Prostate gland (tissue), 2 donors: ENCODE data around the gene TMPRSS7. TPM values are rescaled to one million over a fixed set of nuclear protein-coding genes. Genes with fewer than 3 reads are reported as not detected.

ENCODE experiments used
- DNase-seq: peaks from one replicate; pipeline ENCODE4 v3.0.0-alpha.2; 2019; ENCODE audit warnings: low spot score
- H3K27ac ChIP-seq, 2 donors: fragments of 200-600 bp; sonication (generic); 2 replicates each; pipeline ENCODE4 v1.5.1; 2017 to 2019
- H3K27me3 ChIP-seq: fragments of 200-600 bp; sonication (generic); replicated peaks from 2 replicates; pipeline ENCODE4 v1.5.1; 2019; ENCODE audit not compliant: insufficient read depth
- H3K36me3 ChIP-seq, 2 donors: fragments of 200-600 bp; sonication (generic); 1 replicate in 1 of 2; 2 replicates in 1 of 2; pipeline versions ENCODE4 v1.5.1 to v1.8.1; 2017 to 2019
- H3K4me1 ChIP-seq: fragments of 200-600 bp; sonication (generic); replicated peaks from 2 replicates; pipeline ENCODE4 v1.5.1; 2019
- H3K4me3 ChIP-seq, 2 donors: fragments of 200-600 bp; sonication (generic); 2 replicates each; pipeline ENCODE4 v1.5.1; 2017 to 2019
- H3K9me3 ChIP-seq: fragments of 200-600 bp; sonication (generic); 2 replicates; pipeline ENCODE4 v1.5.1; 2017
- POLR2A ChIP-seq: fragments of 450-650 bp; IDR thresholded peaks from one replicate; pipeline ENCODE4 v1.6.1; 2016; ENCODE audit warnings: antibody characterized with exemption, mild to moderate bottlenecking
- POLR2AphosphoS5 ChIP-seq: sonication (generic); formaldehyde crosslinking; IDR thresholded peaks from one replicate; pipeline ENCODE4 v1.6.1; 2017; ENCODE audit warnings: antibody characterized with exemption
- WGBS: methylation state at CpG from one replicate; pipeline ENCODE4 v1.1.5; 2018; 5-methylcytosine and 5-hydroxymethylcytosine counted together
- intact Hi-C: fragments of 100-400 bp; cut with DNase I; formaldehyde crosslinking; loops from one replicate; pipeline ENCODE4 v1.14.2; 2022
- total RNA-seq, 2 donors: library from RNA; depleted of rRNA; stranded (reverse); fragments of >200 nt; gene quantifications; one replicate each; pipeline ENCODE4 v1.1.0, GENCODE V29; 2016
- TF ChIP-seq, protein P1 (sequence below), 4 experiments: fragments of 200-600 bp in 2 of 4; fragments of 450-650 bp in 2 of 4; sonication (generic) in 2 of 4; IDR thresholded peaks; 1 replicate in 3 of 4; 2 replicates in 1 of 4; pipeline ENCODE4 v1.5.1; 2016 to 2019; ENCODE audit warnings: antibody characterized with exemption in 4 of 4, mild to moderate bottlenecking in 2 of 4, moderate library complexity in 2 of 4

TMPRSS7 gene
- total RNA-seq, 2 donors from 2014 or later: not detected

DNA sequence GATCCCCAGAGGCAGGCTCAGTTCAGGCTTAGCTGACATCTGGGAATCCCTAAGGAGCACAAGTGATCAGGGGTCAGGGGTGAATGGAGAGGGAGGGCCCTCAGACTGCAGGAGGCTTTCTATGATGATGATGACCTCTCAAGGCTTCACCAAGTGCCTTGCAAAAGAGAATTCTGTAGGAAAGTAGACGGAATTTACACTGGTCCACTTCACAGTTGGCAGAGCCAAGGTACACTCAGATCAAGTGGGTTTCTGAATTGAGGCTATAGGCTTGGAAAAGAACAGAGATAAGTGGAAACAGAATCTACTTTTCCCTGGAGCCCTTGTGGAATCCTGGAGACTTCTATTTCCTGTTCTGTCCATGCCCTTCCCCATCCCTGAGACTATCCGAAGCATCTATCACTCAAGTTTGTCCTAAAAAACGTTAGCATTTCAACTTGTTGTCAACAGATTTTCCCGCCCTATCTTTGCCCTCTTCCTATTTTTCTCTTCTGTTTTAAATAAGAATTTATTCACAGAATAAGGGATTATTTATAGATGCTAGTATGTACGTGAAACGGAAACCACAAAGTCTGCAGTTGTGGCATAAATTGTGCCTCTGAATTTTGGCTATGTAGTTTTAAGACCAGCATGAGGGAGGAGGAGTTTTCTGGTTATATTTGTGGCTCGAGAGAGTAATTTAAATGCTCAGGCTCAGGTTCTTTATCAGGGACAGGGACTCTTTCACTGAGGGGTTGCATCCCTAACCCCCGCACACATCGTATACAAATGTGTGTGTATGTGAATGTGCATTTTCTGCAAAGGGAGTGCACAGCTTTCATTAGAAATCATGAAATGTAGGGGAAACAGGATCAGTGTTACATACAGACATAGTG lies 85.7 kb downstream of the TMPRSS7 start:
- WGBS: 85% methylated on average over 9 of the region's 9 CpGs
- no peaks in the 10 kb centered on the region for H3K9me3 ChIP-seq
- no peak overlapping the region for H3K27ac ChIP-seq
- TF ChIP-seq, protein P1, sequence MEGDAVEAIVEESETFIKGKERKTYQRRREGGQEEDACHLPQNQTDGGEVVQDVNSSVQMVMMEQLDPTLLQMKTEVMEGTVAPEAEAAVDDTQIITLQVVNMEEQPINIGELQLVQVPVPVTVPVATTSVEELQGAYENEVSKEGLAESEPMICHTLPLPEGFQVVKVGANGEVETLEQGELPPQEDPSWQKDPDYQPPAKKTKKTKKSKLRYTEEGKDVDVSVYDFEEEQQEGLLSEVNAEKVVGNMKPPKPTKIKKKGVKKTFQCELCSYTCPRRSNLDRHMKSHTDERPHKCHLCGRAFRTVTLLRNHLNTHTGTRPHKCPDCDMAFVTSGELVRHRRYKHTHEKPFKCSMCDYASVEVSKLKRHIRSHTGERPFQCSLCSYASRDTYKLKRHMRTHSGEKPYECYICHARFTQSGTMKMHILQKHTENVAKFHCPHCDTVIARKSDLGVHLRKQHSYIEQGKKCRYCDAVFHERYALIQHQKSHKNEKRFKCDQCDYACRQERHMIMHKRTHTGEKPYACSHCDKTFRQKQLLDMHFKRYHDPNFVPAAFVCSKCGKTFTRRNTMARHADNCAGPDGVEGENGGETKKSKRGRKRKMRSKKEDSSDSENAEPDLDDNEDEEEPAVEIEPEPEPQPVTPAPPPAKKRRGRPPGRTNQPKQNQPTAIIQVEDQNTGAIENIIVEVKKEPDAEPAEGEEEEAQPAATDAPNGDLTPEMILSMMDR (IDR thresholded peaks at IDR 0.05): no peak
- TF ChIP-seq POLR2A (no peak), POLR2AphosphoS5 (no peak)
- H3K27me3 ChIP-seq: no peaks in the 10 kb centered on the region
- no peaks in the 10 kb centered on the region for H3K36me3 ChIP-seq
- DNase-seq: no peak
- intact Hi-C loops: loop anchor here (10.0 kb wide), 1 partner anchor 415 kb away; no protein-coding TSS in a partner anchor
- H3K4me1 ChIP-seq: no peaks in the 10 kb centered on the region
- H3K4me3 ChIP-seq: no peak overlapping the region

DNA sequence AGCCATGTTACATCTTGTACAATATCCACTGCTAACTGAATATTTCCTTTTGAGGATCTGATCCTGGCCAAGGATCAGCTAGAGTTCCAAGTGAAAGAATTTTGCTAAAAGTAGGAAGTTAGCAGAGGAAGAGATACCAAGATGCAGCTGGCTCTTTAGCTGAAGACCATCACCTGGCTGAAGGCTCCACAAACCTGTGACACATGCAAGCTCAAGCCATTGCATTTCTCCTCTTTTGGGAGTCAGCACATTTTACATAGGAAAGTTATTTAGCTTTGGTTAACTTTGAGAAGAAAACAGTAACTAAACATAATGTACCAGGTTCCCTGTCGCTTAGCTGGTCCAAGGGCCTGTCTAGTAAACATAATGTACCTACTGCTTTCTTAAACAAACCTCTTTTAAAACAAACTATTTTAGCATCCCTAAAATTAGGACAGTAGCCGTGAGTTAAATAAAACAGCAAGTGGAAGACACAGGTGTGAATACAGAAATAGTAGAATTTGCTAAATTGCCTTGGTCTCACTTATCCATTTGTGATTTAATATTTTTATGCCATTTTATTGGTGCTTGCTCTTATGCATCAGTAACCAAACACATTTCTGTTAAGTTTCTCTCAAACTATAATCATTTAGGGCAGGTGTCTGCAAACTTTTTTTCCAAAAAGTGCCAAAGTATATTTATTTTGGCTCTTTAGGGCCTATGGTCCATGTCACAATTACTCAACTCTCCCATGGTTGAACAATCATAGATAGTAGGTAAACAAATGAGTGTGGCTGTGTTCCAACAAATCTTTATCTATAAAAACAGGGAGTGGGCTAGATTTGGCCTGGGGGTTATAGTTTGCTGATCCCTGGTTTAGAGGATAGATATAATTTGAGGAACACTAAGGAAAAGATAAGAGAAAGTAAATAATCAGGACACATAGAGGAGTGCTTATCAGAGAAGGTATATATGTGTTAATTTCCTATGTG lies 87.3 kb downstream of the TMPRSS7 start:
- intact Hi-C loops: no loop called here
- H3K9me3 ChIP-seq: no peaks in the 10 kb centered on the region
- H3K36me3 ChIP-seq: no peaks in the 10 kb centered on the region
- no peak for DNase-seq
- 89% methylated on average over 2 of the region's 2 CpGs for WGBS
- TF ChIP-seq, protein P1 (IDR thresholded peaks at IDR 0.05): no peak
- TF ChIP-seq POLR2A: no peak
- no peak for TF ChIP-seq POLR2AphosphoS5
- H3K27ac ChIP-seq: no peak overlapping the region
- H3K4me3 ChIP-seq: no peak overlapping the region
- no peaks in the 10 kb centered on the region for H3K4me1 ChIP-seq
- H3K27me3 ChIP-seq: no peaks in the 10 kb centered on the region

DNA sequence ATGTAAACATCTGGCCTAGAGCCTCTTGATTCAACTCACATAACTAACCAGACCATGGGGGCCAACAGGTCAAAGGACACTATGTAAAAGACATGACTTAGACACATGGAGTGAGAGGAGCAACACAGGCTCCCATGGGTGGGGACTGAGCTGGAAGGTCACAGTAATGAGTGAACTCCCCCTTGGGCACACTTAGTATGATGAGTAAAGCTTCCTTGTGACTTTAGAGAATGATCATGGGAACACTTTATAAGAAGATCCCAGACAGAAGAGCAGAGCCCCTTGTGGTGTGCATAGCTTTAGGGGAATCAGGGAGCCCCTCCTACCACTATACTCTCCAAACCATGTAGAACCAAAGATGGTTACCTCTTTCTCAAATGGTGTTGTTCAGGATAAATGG lies 88.3 kb downstream of the TMPRSS7 start:
- H3K4me1 ChIP-seq: no peaks in the 10 kb centered on the region
- H3K9me3 ChIP-seq: no peaks in the 10 kb centered on the region
- intact Hi-C loops: no loop called here
- H3K27ac ChIP-seq: no peak overlapping the region
- no peak overlapping the region for H3K4me3 ChIP-seq
- H3K36me3 ChIP-seq: no peaks in the 10 kb centered on the region
- H3K27me3 ChIP-seq: no peaks in the 10 kb centered on the region
- no peak for DNase-seq
- TF ChIP-seq, protein P1 (IDR thresholded peaks at IDR 0.05): no peak
- no peak for TF ChIP-seq POLR2AphosphoS5
- TF ChIP-seq POLR2A: no peak

DNA sequence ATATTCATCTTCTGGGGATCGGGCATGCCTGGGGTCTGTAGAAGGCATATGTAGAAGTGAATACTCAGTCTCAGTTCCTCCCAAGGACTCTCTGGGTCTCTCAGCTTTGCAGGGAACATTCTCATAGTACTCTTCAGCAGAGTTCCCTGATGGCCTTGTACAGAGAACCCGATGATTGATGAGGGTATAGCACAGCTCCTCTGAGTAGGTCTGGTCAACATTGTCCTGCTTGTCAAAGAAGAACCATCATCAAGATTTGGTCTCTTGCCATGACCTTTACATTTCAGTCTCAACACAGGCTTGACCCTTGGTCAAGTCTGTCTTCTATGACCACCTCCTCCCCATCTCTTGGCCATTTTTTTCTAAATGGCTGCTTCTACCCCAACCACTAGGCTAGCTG lies 89.0 kb downstream of the TMPRSS7 start:
- intact Hi-C loops: no loop called here
- Histone ChIP-seq H3K27me3 (no peaks in the 10 kb centered on the region), H3K4me1 (no peaks in the 10 kb centered on the region), H3K4me3 (no peak overlapping the region), H3K36me3 (no peaks in the 10 kb centered on the region), H3K27ac (no peak overlapping the region), H3K9me3 (no peaks in the 10 kb centered on the region)
- DNase-seq: no peak
- WGBS: 93% methylated on average over 2 of the region's 2 CpGs
- TF ChIP-seq POLR2A (no peak), POLR2AphosphoS5 (no peak)
- TF ChIP-seq, protein P1 (IDR thresholded peaks at IDR 0.05): no peak
